Spleen (tissue), 7 donors: ENCODE data around the gene RANBP1.

Experiments
- CTCF ChIP-seq, 11 experiments: fragments of 200-600 bp in 7 of 11; fragments of 450-650 bp in 4 of 11; sonication (generic) in 4 of 11; IDR thresholded peaks in 8 of 11; conservative IDR thresholded peaks in 3 of 11; 1 replicate in 7 of 11; 2 replicates in 4 of 11; pipeline versions ENCODE4 v1.4.0 to v1.8.0; 2016 to 2021; ENCODE audit warnings: antibody characterized with exemption in 11 of 11, inconsistent platforms in 4 of 11, mild to moderate bottlenecking in 1 of 11
- POLR2A ChIP-seq, 3 donors: fragments of 450-650 bp; IDR thresholded peaks; one replicate each; pipeline ENCODE4 v1.5.1; 2017; ENCODE audit warnings: antibody characterized with exemption in 3 of 3, mild to moderate bottlenecking in 1 of 3
- donor health status: DM: no; HTN: no; CAD: no; lungs with moderate emphysema.
- donor health status: DM: no; HTN: no; CAD: no.
- donor health status: DM: no; HTN: no; CAD: no.

- TF ChIP-seq POLR2A (IDR thresholded peaks at IDR 0.05) (no peak), CTCF (IDR thresholded peaks at IDR 0.05 in 8 of 11, conservative IDR thresholded peaks at IDR 0.05 in 3 of 11) (no peak)
Measured at GRCh38 chr22:20170170-20170569, 54.3 kb downstream of the RANBP1 start.
